T1000 (cell line): ENCODE data around the gene STK24.

Experiments used
- DNase-seq: peaks from one replicate; lab custom pipeline; 2025; ENCODE audit warnings: mixed read lengths; lab: John Stamatoyannopoulos, UW

Gene STK24

GRCh38 chr13:98406971-98407370 lies 169.9 kb downstream of the STK24 start:
- no peak for DNase-seq

- no peak for DNase-seq
These were observed 170.5 kb downstream of the STK24 start for GRCh38 chr13:98406427-98406826.

GRCh38 chr13:98405690-98406344 lies 171.1 kb downstream of the STK24 start:
- DNase-seq = no peak

DNA sequence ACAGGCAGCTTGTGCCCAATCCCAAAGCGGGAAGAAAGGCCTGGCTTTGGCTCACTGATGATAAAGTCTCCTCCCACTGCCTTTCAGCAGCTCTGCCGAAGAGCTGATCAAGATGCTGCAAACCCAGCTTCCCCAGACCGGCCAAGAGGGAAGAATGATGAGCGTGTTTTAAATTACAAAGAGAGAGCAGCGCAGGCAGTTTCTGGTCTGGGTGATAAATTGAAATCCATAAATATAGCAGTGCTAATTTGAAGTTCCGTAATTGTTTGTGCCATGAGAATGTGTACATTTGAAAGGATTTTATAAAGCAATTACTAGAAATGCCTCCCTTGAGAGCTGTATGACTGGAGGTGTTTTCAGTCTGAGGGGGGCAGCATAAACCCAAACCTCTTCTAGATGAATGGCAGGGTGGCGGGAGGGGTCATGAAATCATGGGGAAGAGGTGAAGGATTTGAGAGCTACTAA lies 171.8 kb downstream of the STK24 start:
- no peak for DNase-seq

- DNase-seq = no peak
These were observed 173.8 kb downstream of the STK24 start for GRCh38 chr13:98403076-98403475.

DNA sequence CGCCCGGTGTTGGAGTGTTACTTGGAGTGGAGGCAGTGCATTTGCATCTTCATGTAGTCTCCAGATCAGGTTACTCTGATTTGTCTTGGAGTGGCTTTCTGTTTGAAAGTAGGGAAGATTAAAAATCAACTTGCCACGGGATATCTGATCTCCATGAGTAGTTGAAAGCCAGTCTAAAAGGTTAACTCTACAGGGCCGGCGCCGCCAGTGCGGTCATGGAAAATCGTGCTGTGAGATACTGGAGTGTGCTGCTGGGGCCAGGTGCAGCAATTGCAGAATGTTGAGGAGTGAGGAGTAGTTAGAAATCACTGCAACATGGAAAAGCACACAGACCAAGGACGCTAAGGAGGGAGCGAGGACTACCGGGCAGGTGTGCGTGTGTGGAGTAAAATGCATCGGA lies 175.0 kb downstream of the STK24 start:
- no peak for DNase-seq

DNA sequence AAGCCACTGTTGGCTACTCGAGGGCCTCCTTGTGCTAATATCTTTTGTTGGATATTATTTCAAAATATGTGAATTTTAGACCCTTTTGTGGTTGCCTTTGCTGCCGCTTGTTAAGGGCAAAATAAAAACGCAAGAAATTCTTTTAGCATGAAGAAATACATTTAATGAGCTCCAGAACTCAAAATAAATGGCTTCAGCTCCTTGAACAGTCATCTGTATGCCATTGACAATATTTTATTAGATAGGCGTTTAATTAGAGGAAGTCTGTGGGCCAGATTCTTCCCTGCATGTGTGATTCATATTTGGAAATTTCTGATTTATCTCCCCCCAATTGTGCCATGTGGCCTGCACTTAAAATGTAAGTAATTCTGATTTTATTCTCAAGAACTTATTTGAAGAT lies 177.2 kb downstream of the STK24 start:
- DNase-seq = no peak

DNA sequence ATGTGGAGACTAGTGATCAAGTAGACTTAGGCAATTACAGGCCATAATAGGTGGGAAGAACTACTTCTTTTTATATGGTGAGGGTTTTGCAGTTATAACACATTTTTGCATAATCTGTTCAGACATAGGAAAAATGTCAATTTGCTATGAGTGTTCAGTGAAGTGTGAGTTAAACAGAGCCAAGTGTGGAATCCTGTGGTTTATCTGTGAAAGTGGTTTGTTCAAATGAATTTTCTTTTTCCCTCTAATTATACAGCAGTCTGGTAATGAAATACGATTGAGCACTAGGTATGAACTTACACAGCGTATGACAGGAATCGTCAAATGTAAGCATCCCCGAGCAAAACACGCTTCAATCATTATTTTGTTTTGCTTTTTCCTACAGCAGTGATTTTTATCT lies 178.3 kb downstream of the STK24 start:
- no peak for DNase-seq

GRCh38 chr13:98397861-98398260 lies 179.0 kb downstream of the STK24 start:
- no peak for DNase-seq

DNA sequence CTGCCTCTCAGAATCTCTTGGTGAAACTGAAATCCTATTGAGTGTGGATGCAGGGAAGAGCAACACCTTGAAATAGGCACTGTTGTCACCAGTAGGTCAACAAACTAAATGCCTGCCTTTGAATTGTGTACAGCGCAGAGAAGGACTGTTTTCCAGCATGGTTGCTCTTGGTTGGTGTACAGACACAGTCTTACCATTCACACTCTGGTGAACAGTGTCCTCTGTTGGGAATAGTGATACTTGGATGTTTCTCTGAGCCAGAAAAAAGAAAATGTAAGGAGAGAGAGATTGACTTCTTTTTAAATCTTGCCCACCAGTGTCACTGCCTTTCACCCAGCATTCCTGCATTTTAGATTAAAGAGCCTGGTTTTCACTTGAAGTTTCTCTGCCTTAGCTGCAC lies 179.7 kb downstream of the STK24 start:
- no peak for DNase-seq

GRCh38 chr13:98396071-98396710 lies 180.7 kb downstream of the STK24 start:
- no peak for DNase-seq
